Stromal cell of bone marrow (primary cell): ENCODE measurements around the gene DGKQ.
"Not testable (repeated sequence)": the region's sequence is repeated elsewhere in the genome, so short reads cannot be mapped to it uniquely, and the experiment has no call there.

ENCODE experiments used
- DNase-seq: peaks from one replicate; pipeline ENCODE4 v3.0.0-alpha.2; 2012; ENCODE audit warnings: low read depth

The DGKQ gene

DNA sequence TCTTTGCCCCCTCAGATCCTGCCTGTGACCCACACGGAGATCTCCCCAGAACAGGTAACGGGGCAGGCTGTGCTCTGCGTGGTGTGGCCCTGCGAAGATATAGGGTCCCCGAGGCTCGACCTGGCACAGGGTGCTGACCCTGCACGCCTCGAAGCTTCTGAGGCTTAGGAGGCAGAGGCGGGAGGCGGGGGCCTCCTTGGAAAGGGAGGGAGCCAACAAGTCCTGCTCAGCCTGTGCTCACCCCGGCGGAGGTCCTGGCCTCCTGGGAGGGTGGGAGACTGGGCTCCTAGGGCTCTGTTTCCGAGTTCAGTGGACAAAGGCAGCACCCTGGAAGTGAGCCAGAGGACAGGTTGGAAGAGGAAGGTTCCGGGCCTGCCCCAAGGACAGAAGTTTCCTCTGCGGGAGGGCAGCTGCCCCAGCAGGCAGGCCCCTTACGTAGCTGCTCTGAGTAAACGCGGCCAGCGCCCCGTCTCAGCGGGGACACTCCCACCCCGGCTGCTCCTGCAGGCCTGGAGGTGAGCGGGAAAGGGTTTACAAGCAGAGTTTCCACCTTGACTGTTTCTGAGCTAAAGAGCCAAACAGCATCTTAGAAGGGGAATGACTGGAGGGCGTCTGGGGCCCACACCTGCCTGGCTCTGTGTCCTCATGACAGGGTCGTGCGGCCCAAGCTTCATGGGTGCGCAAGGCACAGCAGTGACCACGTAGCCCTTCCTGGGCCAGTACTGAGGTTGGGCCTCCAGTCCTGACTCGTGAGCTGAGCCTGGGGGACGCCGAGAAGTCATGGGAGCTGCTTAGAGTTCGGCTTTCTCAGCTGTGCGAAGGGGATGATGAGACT, 25.1 kb downstream of the DGKQ start:
- no peak for DNase-seq

DNA sequence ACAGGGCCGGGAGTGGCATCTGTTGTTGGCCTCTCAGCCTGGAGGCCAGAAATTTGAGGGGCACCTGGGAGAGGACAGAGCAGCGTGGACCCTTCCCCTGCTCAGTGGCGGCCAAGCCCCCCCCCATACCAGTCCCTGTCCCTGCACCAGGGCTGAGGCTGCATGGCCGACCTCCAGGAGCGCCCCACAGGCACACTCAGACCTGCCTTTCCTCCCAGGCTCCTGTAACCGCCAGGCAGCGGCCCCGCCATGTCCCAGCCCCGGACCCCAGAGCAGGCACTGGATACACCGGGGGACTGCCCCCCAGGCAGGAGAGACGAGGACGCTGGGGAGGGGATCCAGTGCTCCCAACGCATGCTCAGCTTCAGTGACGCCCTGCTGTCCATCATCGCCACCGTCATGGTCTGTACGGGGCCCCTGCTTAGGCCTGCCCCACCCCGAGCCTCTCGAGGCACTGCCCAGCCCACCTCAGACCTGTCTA, 25.8 kb downstream of the DGKQ start:
- no peak for DNase-seq

DNA sequence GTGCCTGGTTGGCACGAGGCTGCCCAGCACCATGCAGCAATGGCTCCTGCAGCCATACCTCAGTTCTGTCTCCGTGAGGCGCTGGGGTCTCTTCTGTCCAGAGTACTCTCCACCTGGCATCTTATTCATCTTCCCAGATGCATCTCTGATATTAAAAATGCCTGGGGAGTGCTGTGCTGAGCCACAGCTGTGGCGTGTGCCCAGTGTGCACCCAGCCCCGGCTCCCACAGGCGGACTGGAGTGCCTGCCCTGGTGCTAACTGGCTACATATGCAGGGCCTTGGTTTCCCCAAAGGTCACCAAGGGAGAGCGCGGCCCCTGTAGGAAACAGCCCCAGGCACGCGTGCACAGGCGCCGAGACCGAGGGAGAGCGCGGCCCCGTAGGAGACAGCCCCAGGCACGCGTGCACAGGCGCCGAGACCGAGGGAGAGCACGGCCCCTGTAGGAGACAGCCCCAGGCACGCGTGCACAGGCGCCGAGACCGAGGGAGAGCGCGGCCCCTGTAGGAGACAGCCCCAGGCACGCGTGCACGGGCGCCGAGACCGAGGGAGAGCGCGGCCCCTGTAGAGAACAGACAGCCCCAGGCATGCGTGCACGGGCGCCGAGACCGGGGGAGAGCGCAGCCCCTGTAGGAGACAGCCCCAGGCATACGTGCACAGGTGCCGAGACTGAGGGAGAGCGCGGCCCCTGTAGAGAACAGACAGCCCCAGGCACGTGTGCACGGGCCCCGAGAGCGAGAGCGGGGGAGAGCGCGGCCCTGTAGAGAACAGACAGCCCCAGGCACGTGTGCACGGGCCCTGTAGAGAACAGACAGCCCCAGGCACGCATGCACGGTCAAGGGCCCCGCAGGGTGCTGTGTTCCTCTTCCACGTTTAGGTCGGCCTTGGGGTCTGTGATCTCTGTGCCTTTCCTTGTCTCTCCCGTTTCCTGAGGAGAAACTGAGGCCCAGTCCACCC, 26.6 kb downstream of the DGKQ start:
- no peak for DNase-seq

DNA sequence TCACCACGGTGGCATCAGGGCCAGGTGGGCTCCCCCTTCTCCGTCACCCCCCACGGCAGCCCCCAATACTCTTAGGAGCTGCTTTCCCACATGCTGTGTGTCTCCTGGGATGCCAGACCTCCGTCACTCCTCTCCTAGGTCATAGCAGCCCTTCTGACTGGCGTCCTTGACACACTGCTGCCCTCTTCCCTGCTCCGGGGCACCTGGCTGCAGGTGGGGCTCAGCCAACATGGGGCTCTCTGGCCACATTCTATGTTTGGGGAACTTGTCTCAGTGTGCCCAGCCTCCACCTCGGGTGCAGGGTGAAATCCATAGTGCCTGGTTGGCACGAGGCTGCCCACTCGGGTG, 27.3 kb downstream of the DGKQ start:
- no peak for DNase-seq

DNA sequence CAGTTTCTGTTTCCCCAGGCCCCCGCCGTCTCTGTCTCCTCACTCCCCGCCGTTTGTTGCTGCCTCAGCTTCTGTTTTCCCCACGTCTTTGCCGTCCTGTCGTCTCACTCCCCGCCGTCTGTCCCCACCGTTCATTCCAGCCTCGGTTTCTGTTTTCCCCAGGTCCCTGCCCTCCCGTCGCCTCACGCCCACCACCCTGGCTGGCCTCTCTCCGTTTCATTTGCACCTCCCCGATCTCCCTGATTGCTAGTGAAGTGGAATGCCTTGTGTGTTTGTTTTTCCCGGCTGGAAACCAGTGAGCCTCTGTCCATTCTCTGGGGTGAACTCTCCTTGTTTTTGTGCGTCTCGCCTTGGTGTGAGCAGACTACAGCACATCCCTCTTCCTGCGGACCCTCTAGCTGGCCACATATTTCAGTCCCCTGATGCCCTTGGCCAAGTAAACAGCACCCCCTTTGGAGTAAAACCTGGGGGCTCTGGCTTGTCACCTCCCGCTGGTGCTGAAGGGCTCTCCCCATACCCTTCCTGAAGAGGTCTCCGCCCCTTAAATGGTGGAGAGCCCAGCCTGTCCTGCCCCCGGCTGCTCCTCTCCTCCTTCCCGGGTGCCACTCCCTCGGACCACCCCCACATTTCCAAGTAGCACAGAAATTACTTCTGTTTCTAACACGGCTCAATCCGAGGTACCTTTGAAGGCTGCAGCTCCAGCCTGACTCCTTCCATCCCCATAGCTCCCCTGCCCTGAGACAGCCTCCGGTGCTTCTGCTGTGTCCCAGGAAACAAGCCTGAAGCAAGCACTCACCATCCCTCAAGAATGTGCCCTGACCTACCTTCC, 27.9 kb downstream of the DGKQ start:
- no peak for DNase-seq

DNA sequence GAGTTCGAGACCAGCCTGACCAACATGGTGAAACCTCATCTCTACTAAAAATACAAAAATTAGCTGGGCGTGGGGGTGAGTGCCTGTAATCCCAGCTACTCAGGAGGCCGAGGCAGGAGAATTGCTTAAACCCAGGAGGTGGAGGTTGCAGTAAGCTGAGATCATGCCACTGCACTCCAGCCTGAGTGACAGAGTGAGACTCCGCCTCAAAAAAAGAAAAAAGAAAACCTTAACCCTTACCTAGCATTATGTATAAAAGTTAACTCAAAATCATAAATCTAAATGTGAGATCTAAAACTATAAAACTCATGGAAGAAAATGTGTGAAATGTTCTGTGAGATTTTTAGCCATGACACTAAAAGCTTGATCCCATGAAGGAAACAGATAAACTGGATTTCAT, 33.9 kb downstream of the DGKQ start:
- DNase-seq: not testable (repeated sequence)

DNA sequence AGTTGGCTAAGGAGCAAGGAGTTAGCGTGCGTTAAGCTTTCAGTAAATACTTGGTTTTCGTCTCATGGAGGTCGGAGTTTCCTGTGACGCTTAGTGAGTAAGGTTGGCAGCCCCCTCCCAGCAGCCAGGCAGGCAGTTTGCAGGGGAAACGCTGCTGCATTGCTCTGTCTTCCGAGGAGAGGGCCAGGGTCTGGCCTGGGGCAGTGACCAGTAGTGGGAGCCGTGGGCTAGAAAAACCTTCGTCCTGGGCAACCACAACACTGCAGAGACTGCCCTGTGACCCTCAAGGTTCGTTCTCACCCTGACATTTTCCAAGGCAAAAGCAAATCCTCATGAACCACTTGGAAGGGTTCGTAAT, 40.7 kb downstream of the DGKQ start:
- DNase-seq: no peak

DNA sequence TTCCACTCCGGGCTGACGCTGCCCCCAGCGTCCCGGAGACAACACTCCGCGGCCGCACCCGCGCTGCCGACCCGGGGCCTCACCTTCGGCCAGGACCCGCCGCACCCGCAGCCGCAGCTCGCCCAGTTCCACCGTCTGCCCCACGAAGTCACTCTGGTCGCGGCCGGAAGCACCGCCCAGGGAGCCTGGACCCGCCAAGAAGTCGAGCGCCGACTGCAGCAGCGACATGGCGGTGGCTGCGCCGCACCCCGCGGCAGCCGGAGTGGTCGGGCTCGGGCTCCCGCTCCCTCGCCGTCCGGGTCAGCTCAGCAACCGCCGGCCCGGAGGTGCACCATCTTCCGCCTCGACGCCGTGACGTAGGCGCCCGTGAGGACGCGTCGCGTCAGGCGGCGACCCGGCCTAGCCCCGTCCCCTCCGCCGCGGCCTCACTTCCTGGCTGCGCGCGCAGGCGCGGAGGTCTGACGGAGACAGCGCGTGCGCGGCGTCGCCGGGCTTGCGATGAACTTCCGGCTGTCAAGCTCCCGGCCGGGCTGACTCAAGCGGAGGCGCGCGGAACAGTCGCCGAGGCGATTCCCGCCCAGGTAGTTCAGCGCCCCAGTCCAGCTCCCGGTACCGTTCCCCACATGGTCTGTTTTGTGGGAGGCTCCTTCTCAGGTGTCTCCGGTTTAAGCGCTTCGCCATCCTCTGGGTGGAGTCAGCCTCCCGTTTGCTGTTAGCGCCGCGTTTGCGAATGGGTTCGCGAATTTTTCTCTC, 41.2 kb downstream of the DGKQ start, which contains the start of the genes GAK and TMEM175:
Gene GAK (minus strand): TSS at position 357 of the 753 bp plus-strand sequence. CDS start 129 bp downstream, at position 228.
Gene TMEM175 (plus strand): TSS at position 501 of the 753 bp plus-strand sequence. CDS start 15,280 bp downstream, outside the sequence.
- peak; percentile 90 for DNase-seq

DNA sequence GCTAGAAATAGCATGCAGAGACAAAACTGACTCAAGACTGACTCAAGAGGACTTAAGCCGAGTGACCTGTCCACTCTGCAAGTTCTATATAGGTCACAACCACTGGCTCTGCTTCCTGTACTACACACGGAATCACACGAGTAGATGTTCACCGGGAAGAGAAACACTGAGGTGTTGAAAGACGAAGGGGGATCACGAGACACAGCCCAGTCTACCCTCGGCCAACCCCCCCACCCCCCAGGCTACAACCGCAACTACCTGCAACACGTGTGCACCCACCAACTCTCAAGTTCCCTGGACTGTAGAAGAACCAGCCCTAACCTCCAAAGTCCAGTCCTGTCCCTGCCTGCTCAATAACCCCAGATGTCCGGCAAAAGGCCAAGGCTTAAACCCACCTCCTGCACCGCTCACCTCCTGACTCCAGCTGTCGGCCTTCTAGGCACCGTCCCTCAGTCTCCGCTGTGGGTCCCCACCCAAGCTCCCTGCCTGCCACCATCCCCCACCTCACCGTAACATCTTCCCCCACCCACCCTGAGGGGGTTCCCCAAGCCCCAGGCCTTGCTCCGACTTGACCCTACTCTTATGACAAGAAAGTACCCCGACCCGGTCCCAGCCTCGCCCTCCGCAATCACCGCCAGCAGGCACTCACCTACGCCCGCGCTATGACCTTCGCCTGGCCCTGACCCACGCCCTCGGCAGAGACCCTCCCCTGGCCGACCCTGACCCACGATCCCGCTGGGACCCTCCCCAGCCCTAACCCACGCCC, 42.0 kb downstream of the DGKQ start:
- peak; percentile 49 for DNase-seq

DNA sequence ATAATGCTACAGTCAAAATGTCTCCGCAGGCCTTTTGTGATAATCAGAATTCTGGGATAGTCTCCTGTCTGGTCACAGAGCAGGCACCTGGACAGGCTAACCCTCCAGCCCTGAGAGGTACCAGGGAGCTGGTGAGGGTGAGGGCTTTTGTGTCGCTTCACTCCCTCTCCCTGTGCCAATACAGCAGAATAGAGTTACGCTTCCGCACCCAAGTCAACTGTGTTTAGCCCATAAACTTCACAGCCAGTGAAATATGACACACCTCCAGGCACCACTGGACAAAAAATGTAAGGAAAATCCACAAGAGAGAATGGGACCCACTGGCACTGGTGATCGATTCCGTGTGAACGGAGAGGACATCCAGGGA, 42.6 kb downstream of the DGKQ start:
- DNase-seq: no peak

DNA sequence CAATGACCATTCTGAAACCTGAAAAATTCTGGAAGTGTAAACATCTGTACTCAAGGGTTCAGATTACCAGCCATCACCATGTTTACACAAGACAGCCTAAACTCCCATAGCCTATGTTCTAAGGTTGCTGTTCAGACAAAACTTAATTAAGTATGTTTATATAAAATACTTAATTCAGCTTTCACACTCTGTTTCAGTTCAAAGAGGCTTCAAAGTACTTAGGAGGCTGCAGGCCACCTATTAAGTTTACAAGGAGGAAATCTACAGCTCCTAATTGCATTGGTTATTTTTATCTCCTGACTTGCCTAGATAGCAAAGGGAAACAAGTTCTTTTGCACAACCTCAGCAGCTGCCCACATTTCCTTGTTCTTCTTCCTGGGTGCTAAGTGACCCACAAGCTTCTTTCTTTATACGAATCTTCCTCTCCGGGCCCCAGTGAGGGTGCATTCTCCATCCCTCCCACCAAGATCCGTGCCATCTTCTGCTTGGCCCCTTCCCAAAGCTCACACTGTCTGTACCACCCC, 43.3 kb downstream of the DGKQ start:
- DNase-seq: no peak

DNA sequence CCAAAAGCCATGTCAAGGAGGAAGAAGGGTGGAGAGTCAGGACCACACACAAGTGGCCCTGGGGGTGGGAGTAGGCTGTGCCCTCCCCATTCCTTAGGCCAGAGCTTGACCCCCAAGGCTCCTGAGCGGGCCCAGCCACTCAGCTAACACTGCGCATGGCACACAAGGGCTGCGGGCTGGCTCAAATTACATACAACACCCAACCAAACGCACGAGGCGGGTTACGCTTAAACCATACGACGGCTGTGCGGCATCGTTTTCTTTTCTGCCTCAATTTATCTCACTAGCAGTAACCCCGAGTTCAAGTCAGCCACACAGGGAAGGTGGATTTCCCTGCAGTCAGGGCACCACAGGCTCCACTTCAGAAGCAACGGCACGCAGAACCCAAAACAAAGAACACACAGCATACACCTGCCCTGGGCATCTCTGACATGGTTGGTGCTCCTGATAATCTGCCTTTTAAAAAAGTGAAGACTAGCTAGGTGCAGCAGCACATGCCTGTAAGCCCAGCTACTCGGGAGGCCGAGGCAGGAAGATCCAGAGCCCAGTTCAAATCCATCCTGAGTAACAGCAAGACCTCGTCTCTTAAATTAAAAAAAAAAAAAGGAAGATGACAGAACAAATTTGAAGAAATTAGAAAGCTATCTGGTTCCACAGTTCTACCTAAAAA, 44.1 kb downstream of the DGKQ start:
- no peak for DNase-seq

DNA sequence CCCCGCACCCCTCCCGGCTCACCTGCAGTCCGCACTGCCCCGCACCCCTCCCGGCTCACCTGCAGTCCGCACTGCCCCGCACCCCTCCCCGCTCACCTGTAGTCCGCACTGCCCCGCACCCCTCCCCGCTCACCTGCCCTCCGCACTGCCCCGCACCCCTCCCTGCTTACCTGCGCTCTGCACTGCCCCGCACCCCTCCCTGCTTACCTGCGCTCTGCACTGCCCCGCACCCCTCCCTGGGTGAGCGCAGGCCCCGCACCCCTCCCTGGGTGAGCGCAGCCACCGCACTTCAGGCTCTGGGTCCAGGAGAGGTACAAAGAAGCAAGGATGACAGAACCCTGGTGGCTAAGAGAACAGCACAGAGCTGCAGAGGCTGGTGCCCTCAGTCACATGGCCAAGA, 45.8 kb downstream of the DGKQ start:
- DNase-seq: not testable (repeated sequence)

DNA sequence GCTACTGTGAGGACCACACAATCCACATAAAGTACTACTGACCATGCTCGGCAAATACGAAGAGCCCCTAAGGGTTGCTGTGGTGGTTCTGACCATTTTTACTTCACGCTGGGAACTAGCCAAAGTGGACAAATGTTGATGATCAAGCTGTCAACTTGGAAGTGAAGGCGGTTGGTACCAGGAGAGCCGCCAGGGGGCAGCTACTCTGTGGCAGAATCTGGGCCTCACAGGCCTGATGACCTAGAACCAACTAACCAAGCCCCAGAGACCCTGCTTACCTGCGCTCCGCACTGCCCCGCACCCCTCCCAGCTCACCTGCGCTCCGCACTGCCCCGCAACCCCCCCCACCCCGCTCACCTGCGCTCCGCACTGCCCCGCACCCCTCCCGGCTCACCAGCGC, 46.8 kb downstream of the DGKQ start:
- no peak for DNase-seq

DNA sequence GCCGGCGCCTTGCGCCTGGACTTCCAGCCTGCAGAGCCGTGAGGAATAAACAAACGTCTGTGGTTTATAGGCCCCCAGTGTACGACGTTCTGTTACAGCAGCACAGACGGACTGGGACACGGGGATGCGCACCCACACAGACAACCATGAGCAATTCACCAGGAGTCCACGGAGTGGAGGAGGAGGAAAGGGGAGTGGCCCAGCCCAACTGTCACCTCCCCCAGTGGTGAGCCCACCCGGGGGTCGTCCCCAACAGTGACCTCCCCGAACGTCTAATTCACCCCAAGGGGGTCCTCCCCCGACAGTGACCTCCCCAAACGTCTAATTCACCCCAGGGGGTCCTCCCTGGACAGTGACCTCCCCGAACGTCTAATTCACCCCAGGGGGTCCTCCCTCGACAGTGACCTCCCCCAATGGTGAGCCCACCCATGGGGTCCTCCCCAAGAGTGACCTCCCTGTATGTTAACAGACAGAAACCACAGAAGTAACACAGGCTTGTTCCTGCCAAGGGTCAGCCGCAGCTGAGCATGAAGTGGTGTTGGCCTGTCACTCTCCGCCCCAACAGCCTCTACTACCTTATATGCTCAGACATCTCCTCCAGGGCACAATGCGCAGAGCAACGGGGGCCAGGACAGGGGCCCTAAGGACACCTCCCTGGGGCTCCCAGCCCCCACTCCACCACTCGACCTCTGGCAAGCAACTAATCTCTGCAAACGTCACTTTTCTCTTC, 47.4 kb downstream of the DGKQ start:
- no peak for DNase-seq

DNA sequence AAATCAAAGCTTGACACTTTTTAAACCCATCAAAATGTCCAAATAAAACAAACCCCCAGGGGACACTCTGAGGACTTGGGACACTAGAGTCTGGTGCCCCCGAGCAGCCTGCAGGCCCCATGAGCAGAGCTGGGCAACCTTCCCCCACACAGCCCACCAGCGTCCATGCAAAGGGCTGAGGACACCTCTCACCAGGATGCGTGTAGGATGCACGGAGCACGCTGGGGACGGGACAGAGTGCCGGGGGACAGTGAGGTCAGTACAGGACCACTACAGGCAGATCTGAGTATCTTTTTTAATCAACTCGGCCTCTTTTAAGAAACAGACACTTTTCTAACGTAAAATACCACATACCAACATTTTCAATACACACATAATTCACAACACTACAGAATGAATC, 48.2 kb downstream of the DGKQ start:
- no peak for DNase-seq

DNA sequence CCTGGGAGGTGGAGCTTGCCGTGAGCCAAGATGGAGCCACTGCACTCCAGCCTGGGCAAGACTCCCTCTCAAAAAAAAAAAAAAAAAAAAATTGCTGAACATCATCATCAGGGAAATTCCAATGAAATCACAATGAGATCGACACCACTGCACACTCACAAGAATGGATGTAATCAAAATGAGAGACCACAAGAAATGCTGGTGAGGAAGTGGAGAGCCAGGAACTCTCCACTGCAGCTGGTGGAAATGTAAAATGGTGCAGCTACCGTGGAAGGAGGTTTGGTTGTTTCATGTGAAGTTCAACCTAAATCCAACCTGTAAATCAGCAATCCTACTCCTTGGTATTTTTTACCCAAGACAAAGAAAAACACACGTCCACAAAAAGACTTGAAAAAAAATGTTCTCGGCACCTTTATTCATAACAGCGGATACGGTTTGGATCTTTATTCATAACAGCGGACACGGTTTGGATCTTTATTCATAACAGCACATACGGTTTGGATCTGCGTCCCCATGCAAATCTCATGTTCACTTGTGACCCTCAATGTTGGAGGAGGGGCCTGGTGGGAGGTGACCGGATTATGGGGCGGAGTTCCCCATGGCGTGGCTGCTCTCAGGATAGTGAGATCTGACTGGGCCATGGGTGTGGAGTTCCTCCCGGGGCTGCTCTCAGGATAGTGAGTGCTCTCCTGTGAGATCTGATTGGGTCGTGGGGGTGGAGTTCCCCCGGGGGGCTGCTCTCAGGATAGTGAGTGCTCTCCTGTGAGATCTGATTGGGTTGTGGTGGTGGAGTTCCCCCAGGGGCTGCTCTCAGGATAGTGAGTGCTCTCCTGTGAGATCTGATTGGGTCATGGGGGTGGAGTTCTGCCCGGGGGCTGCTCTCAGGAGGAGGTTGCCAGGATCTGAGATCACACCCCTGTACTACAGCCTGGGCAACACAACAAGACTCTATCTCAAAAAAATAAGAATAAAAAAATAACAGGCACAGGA, 49.0 kb downstream of the DGKQ start:
- no peak for DNase-seq
